RWPE1 (cell line): ENCODE results near the gene POMP.

ENCODE experiments used
- CTCF ChIA-PET: fragments of 350-600 bp; sonication (Branson Sonifier 250); formaldehyde crosslinking; extraction: SDS; loops from one replicate; lab custom pipeline; 2021; lab: Yijun Ruan, JAX
- POLR2A ChIA-PET: fragments of 400-600 bp; formaldehyde crosslinking; extraction: SDS; loops from one replicate; lab custom pipeline; 2020; ENCODE audit warnings: antibody characterized with exemption; ENCODE audit not compliant: low non-redundant PET; lab: Yijun Ruan, JAX
- DNase-seq: peaks from one replicate; pipeline ENCODE4 v3.0.0; 2012; ENCODE audit warnings: low spot score
- H3K27ac ChIP-seq: fragments of 450-650 bp; 2 replicates; pipeline ENCODE4 v1.5.1; 2017
- TF ChIP-seq, protein P1 (sequence below): fragments of 450-650 bp; conservative IDR thresholded peaks from 2 replicates; pipeline ENCODE4 v1.5.1; 2017; ENCODE audit warnings: low read depth, mild to moderate bottlenecking

Gene POMP

DNA sequence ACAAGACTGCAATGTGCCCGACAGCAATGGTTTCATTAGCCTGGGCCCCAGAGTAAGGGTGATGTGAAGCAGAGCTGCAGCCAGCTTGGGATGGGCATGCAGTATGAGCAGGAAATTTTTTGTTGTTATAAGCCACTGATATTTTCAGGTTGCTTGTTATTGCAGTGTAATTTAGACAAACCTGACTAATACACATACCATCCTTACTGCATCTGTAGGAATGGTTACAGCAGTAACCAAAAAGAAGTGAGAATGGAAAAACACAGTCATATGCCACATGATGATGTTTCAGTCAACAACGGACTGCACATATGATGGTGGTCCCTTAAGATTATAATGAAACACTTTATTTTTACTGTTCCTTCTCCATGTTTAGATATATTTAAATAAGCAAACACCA lies 8.6 kb upstream of the POMP start:
- CTCF ChIA-PET, result no interaction called here
- POLR2A ChIA-PET, result no interaction called here
- TF ChIP-seq, protein P1, sequence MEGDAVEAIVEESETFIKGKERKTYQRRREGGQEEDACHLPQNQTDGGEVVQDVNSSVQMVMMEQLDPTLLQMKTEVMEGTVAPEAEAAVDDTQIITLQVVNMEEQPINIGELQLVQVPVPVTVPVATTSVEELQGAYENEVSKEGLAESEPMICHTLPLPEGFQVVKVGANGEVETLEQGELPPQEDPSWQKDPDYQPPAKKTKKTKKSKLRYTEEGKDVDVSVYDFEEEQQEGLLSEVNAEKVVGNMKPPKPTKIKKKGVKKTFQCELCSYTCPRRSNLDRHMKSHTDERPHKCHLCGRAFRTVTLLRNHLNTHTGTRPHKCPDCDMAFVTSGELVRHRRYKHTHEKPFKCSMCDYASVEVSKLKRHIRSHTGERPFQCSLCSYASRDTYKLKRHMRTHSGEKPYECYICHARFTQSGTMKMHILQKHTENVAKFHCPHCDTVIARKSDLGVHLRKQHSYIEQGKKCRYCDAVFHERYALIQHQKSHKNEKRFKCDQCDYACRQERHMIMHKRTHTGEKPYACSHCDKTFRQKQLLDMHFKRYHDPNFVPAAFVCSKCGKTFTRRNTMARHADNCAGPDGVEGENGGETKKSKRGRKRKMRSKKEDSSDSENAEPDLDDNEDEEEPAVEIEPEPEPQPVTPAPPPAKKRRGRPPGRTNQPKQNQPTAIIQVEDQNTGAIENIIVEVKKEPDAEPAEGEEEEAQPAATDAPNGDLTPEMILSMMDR, result no peak
- DNase-seq, result no peak
- H3K27ac ChIP-seq, result no peak overlapping the region

DNA sequence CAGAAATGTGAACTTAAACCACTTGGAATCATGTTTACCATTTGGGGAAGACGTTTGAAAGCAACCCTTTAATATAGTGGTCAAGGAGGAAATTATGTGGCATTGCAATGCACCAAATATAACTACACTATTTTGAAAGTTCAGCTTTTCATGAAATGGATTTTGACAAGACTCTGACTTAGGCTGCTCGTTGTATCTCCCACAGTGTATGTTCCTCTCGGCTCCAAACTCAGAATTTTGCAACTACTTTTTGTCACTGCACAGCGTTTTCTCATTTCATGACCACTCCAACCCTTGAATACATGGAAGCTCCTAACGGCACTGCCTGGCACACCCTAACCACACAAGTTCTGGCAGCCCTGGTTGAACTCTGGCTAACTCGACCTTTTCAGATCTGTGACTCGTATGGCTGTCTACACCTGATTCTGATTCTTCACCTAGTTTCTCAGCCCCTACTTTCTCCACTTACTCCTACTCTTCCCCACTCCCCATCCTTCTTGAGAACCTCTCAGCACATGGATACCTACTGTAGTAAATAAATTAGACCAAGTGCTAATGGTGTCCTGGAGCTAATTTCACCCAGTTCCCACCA lies 7.0 kb upstream of the POMP start:
- H3K27ac ChIP-seq, result no peak overlapping the region
- TF ChIP-seq, protein P1, result no peak
- ChIA-PET CTCF (no interaction called here), POLR2A (no interaction called here)
- DNase-seq, result no peak

DNA sequence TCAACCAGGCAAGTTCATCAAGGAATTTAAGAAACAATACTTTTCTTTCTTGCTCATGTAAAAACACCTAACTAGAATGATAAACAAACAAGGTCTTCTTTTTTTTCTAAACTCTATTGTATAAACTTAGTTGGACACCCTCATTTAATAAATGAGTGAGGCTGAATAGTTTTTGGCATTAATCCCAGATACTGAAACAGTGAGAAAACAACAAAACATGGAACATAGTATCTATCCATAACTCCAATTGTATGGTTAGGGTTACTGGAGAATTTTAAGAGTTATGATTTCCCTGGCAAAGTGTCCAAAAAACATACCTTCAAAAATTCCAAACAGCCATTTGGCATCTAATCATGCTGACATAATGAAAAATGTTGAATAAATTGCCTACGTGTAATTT lies 5.8 kb upstream of the POMP start:
- POLR2A ChIA-PET, result no interaction called here
- CTCF ChIA-PET, result no interaction called here
- H3K27ac ChIP-seq, result no peak overlapping the region
- no peak for DNase-seq
- TF ChIP-seq, protein P1, result no peak

DNA sequence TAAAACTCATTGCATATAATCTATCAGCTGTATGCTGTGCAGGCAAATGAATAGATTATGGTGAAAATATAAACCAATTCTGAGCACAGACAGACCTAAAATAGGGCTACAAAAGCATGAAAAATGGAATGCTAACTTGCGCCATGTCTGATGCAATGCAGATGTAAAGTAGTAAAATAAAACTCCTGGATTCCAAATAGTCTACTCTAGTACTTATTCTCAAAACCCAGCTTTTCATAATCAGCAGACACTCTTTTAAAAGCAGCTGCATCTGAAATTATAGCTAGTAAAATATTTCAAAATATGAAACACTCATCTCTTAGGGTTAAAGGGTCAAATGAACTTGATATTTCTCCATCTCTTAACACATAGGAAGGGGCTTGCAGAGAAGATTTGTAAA lies 4.7 kb upstream of the POMP start:
- no peak overlapping the region for H3K27ac ChIP-seq
- CTCF ChIA-PET, result interaction anchor here (0.6 kb wide), 1 partner anchor 22 kb away, joined by 3 read pairs; no protein-coding TSS in a partner anchor
- POLR2A ChIA-PET, result interaction anchor here (0.6 kb wide), 1 partner anchor 14 kb away, joined by 3 read pairs; no protein-coding TSS in a partner anchor
- DNase-seq, result no peak
- TF ChIP-seq, protein P1, result no peak

DNA sequence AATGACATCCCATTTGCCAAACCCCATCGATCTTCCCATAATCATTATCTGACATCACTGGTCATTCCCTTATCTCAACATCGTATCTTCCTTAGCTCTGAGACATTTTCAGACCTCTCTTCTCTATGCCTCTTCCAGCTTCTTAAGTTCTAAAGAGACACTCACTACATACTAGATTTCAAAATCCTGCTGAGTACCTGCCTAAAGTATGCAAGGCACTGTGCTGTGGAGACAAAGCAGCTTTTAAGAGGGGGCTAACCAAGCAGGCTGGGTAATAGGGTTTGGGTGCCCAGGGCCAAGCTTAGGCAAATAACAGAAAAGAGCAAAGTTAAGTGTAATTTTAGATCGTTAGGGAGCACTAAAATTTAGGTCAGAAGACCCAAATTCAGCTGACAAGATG lies 3.4 kb upstream of the POMP start:
- ChIA-PET POLR2A (interaction anchor here (0.6 kb wide), 1 partner anchor 12 kb away, joined by 4 read pairs; no protein-coding TSS in a partner anchor), CTCF (interaction anchor here (0.7 kb wide), 1 partner anchor 324 kb away, joined by 3 read pairs; no protein-coding TSS in a partner anchor)
- H3K27ac ChIP-seq, result no peak overlapping the region
- TF ChIP-seq, protein P1, result no peak
- DNase-seq, result no peak

DNA sequence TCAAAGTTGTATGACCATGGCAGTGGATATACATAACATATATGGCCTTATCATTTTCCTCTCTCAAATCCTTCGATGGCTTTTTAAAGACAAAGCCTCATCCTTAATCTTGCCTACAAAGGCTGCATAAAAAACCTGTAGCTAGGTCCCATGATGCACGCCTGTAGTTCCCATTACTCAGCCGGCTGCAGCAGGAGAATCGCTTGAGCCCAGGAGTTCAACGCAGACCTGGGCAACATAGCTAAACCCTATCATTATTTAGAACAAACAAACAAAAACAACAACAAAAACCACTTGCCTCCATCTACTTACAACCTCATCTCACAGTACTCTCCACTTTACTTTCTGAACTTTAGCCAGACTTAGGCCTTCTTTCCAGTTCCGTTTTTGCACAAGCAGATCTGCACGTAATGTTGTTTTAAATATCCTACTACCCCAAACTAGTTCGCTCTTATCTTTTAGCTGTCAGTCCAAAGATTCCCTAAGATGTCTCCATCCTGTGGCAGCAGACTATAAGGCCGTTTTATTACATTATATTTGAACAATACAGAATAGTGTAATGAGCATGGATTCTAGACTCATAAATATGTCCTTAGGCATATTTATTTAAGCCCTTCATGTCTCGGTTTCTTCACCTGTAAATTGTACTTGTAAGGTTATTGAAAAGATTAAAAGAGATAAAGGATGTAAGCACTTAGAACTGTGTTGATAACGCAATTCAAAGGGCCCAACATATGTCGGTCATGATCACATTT lies 969 bp upstream of the POMP start:
- CTCF ChIA-PET, result interaction anchor here (0.5 to 1.7 kb wide), 4 partner anchors 29 to 139 kb away, joined by 3 to 5 read pairs (median 4); no protein-coding TSS in a partner anchor

More for the DNA sequence above, 969 bp upstream of the POMP start:
- H3K27ac ChIP-seq, result no peak overlapping the region
- no peak for DNase-seq
- TF ChIP-seq, protein P1, result no peak
- POLR2A ChIA-PET, result interaction anchor here (0.6 kb wide), 1 partner anchor 355 kb away, joined by 3 read pairs; no protein-coding TSS in a partner anchor
